ENCODE measurements around the gene AMOTL1. TPM values are rescaled to one million over a fixed set of nuclear protein-coding genes. Genes with fewer than 3 reads are reported as not detected.

Gene AMOTL1
- total RNA-seq, 1 experiment from 2014 or later: 32.6 TPM

DNA sequence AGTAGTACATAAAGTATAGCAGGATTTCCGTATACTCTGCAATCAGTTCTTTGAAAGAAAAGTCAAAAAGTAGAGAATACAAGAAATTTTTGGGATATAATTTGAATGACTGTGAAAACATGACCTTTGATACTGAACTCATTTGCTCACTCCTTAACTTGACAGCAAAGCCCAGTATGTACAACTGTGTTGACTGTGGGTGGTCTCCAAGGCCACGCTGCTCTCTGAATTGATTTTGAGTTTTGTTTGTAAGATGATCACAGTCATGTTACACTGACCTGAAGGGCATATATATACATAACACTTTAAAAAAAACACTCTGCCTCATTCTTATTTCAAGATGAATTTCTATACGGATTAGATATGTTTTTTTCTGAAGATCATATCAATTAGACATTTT, 9.5 kb upstream of the AMOTL1 start:
- no peak overlapping the region for H2AFZ ChIP-seq (ENCODE audit: low read length)
- no peaks in the 10 kb centered on the region for H3K9me3 ChIP-seq (ENCODE audit: low read length)
- H3K4me1 ChIP-seq (ENCODE audit: insufficient read depth, low read length): peaks cover 14% of the 10 kb centered on the region
- DNase-seq (no peak), ATAC-seq (no peak)
- POLR2A ChIA-PET (ENCODE audit: unreplicated experiment): no interaction called here
- no peaks in the 10 kb centered on the region for H3K27me3 ChIP-seq (ENCODE audit: low read length)
- no peaks in the 10 kb centered on the region for H3K9me2 ChIP-seq (replicated peaks; ENCODE audit: low read length)
- no peaks in the 10 kb centered on the region for H3K36me3 ChIP-seq (ENCODE audit: low read depth, low read length)
- H3K9ac ChIP-seq (ENCODE audit: low read length): no peak overlapping the region
- no peaks in the 10 kb centered on the region for H4K20me1 ChIP-seq (ENCODE audit: low read length)
- no peak overlapping the region for H3K27ac ChIP-seq (ENCODE audit: low read length)
- TF ChIP-seq, protein P1, sequence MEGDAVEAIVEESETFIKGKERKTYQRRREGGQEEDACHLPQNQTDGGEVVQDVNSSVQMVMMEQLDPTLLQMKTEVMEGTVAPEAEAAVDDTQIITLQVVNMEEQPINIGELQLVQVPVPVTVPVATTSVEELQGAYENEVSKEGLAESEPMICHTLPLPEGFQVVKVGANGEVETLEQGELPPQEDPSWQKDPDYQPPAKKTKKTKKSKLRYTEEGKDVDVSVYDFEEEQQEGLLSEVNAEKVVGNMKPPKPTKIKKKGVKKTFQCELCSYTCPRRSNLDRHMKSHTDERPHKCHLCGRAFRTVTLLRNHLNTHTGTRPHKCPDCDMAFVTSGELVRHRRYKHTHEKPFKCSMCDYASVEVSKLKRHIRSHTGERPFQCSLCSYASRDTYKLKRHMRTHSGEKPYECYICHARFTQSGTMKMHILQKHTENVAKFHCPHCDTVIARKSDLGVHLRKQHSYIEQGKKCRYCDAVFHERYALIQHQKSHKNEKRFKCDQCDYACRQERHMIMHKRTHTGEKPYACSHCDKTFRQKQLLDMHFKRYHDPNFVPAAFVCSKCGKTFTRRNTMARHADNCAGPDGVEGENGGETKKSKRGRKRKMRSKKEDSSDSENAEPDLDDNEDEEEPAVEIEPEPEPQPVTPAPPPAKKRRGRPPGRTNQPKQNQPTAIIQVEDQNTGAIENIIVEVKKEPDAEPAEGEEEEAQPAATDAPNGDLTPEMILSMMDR (conservative IDR thresholded peaks at IDR 0.05; ENCODE audit: low read depth, low read length): no peak
- TF ChIP-seq EZH2phosphoT487 (IDR thresholded peaks at IDR 0.05; ENCODE audit: borderline replicate concordance, low read length) (no peak), EZH2 (IDR thresholded peaks at IDR 0.05; ENCODE audit: low read length, unreplicated experiment) (no peak)
- H3K4me2 ChIP-seq (ENCODE audit: low read length): no peak overlapping the region
- no peaks in the 10 kb centered on the region for H3K79me2 ChIP-seq (ENCODE audit: low read length)
- BruUV-seq (replicated peaks): no TSS peak
- CTCF ChIA-PET: no interaction called here
- no peak overlapping the region for H3K4me3 ChIP-seq (ENCODE audit: low read length)
- H3F3A ChIP-seq (ENCODE audit: low read length, unreplicated experiment): no peaks in the 10 kb centered on the region
- intact Hi-C loops (cut with micrococcal nuclease): no loop called here

DNA sequence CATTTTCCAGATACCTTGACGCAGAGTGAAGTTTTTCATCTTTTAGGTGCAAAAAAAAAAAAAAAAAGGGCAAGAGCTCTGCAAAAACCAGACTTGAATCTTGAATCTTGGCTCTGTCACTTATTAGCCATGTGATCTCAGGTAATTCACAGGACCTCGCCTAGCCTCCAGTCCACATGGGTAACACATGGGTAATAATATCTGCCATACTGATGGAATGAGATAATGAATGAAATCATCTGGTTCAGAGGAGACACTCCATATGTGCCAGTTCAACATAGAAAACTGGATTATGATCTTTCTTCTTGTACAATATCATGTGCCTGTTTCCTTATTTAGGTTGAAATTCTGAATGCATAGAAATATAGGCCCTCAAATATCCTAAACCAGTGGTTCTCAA, 8.6 kb upstream of the AMOTL1 start:
- Histone ChIP-seq H3K79me2 (ENCODE audit: low read length) (no peaks in the 10 kb centered on the region), H3K9me2 (replicated peaks; ENCODE audit: low read length) (no peaks in the 10 kb centered on the region)
- BruUV-seq (replicated peaks): no TSS peak

DNA sequence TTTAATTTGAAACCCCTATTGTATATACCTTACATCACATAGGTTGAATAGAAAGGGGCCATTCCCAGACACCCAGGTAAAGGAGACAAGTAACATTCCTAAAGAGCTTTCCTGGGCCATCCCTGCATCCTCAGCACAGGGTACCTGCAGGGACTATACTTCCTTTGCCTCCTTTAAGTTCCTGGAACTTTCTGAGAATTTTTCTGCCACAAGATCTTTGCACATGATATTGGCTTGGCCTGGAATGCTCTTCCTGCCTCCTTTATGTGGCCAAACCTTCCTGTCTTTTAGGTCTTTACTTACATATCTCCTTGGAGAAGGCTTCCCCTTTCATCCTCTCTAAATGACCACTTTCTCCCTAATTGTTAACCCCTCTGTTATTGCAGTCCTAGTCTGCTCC, 7.9 kb upstream of the AMOTL1 start:
- TF ChIP-seq, protein P1 (conservative IDR thresholded peaks at IDR 0.05; ENCODE audit: low read depth, low read length): no peak
- TF ChIP-seq EZH2 (IDR thresholded peaks at IDR 0.05; ENCODE audit: low read length, unreplicated experiment) (no peak), EZH2phosphoT487 (IDR thresholded peaks at IDR 0.05; ENCODE audit: borderline replicate concordance, low read length) (no peak)
- no peak overlapping the region for H3K9ac ChIP-seq (ENCODE audit: low read length)
- H3K79me2 ChIP-seq (ENCODE audit: low read length): no peaks in the 10 kb centered on the region
- POLR2A ChIA-PET (ENCODE audit: unreplicated experiment): no interaction called here
- no peaks in the 10 kb centered on the region for H3F3A ChIP-seq (ENCODE audit: low read length, unreplicated experiment)
- intact Hi-C loops (cut with micrococcal nuclease): loop anchor here (10.0 kb wide), 1 partner anchor 225 kb away; no protein-coding TSS in a partner anchor
- BruUV-seq (replicated peaks): no TSS peak
- H3K27me3 ChIP-seq (ENCODE audit: low read length): no peaks in the 10 kb centered on the region
- H3K4me3 ChIP-seq (ENCODE audit: low read length): no peak overlapping the region
- H3K27ac ChIP-seq (ENCODE audit: low read length): no peak overlapping the region
- no peak for DNase-seq
- H3K9me2 ChIP-seq (replicated peaks; ENCODE audit: low read length): no peaks in the 10 kb centered on the region
- no peaks in the 10 kb centered on the region for H3K9me3 ChIP-seq (ENCODE audit: low read length)
- CTCF ChIA-PET: no interaction called here
- no peak overlapping the region for H3K4me2 ChIP-seq (ENCODE audit: low read length)
- no peak for ATAC-seq
- no peaks in the 10 kb centered on the region for H3K36me3 ChIP-seq (ENCODE audit: low read depth, low read length)
- H2AFZ ChIP-seq (ENCODE audit: low read length): no peak overlapping the region
- H3K4me1 ChIP-seq (ENCODE audit: insufficient read depth, low read length): peaks cover under 1% of the 10 kb centered on the region; the same call in 1 of the 2 replicates
- H4K20me1 ChIP-seq (ENCODE audit: low read length): no peaks in the 10 kb centered on the region

More for the DNA sequence above, 8.6 kb upstream of the AMOTL1 start:
- H3K27ac ChIP-seq (ENCODE audit: low read length): no peak overlapping the region
- H3K36me3 ChIP-seq (ENCODE audit: low read depth, low read length): no peaks in the 10 kb centered on the region
- H3K4me3 ChIP-seq (ENCODE audit: low read length): no peak overlapping the region
- TF ChIP-seq, protein P1 (conservative IDR thresholded peaks at IDR 0.05; ENCODE audit: low read depth, low read length): no peak
- TF ChIP-seq EZH2phosphoT487 (IDR thresholded peaks at IDR 0.05; ENCODE audit: borderline replicate concordance, low read length) (no peak), EZH2 (IDR thresholded peaks at IDR 0.05; ENCODE audit: low read length, unreplicated experiment) (no peak)
- POLR2A ChIA-PET (ENCODE audit: unreplicated experiment): no interaction called here
- H3F3A ChIP-seq (ENCODE audit: low read length, unreplicated experiment): no peaks in the 10 kb centered on the region
- H4K20me1 ChIP-seq (ENCODE audit: low read length): no peaks in the 10 kb centered on the region
- no peak overlapping the region for H3K9ac ChIP-seq (ENCODE audit: low read length)
- H3K4me1 ChIP-seq (ENCODE audit: insufficient read depth, low read length): peaks cover 8% of the 10 kb centered on the region
- intact Hi-C loops (cut with micrococcal nuclease): no loop called here
- ATAC-seq: no peak
- H2AFZ ChIP-seq (ENCODE audit: low read length): no peak overlapping the region
- CTCF ChIA-PET: interaction anchor here (0.6 kb wide), 1 partner anchor 136 kb away, joined by 9 read pairs; no protein-coding TSS in a partner anchor
- no peaks in the 10 kb centered on the region for H3K27me3 ChIP-seq (ENCODE audit: low read length)
- DNase-seq: no peak
- no peaks in the 10 kb centered on the region for H3K9me3 ChIP-seq (ENCODE audit: low read length)
- H3K4me2 ChIP-seq (ENCODE audit: low read length): no peak overlapping the region
